Erythroblast (primary cell): ENCODE measurements around the gene CLDN8.

Experiments used
- GATA1 ChIP-seq: IDR thresholded peaks from 2 replicates; pipeline ENCODE4 v1.6.1; 2011; ENCODE audit warnings: low read depth, mild to moderate bottlenecking, control low read depth, low read length, moderate library complexity
- POLR2A ChIP-seq: IDR thresholded peaks from 2 replicates; pipeline ENCODE4 v1.6.1; 2011; ENCODE audit warnings: mild to moderate bottlenecking, low read length

GRCh38 chr21:30232011-30232410 lies 16.1 kb upstream of the CLDN8 start:
- TF ChIP-seq GATA1 (no peak), POLR2A (no peak)
